Large intestine (tissue), 3 donors: ENCODE measurements around the gene NIPBL. TPM values are rescaled to one million over a fixed set of nuclear protein-coding genes. Genes with fewer than 3 reads are reported as not detected.
"Not testable (repeated sequence)": the region's sequence is repeated elsewhere in the genome, so short reads cannot be mapped to it uniquely, and the experiment has no call there.

Source experiments
- DNase-seq, 2 donors: peaks; one replicate each; pipeline versions ENCODE4 v3.0.0 to v3.0.0-alpha.2; 2013
- H3K27ac ChIP-seq: one replicate; pipeline ENCODE4 v1.5.1; 2013; ENCODE audit warnings: low read length
- H3K27me3 ChIP-seq: 2 replicates; pipeline ENCODE4 v1.6.1; 2013; ENCODE audit warnings: low read length; ENCODE audit not compliant: control insufficient read depth, insufficient read depth
- H3K36me3 ChIP-seq: 2 replicates; pipeline ENCODE4 v1.6.1; 2013; ENCODE audit warnings: low read length; ENCODE audit not compliant: control insufficient read depth, insufficient read depth
- H3K4me1 ChIP-seq: one replicate; pipeline ENCODE4 v1.6.1; 2013; ENCODE audit warnings: low read length; ENCODE audit not compliant: control insufficient read depth, insufficient read depth
- H3K4me3 ChIP-seq: one replicate; pipeline ENCODE4 v1.5.1; 2013; ENCODE audit warnings: low read length
- H3K9me3 ChIP-seq: one replicate; pipeline ENCODE4 v1.6.1; 2013; ENCODE audit warnings: mild to moderate bottlenecking, low read depth, low read length, moderate library complexity; ENCODE audit not compliant: control insufficient read depth
- WGBS: methylation state at CpG from one replicate; pipeline ENCODE4 v1.1.5; 2013; ENCODE audit warnings: low lambda C conversion rate; ENCODE audit not compliant: insufficient coverage; 5-methylcytosine and 5-hydroxymethylcytosine counted together
- polyA plus RNA-seq: library from polyadenylated mRNA; unstranded; fragments of 120-200 nt; gene quantifications from one replicate; pipeline ENCODE4 v1.2.1, GENCODE V29; 2013

NIPBL gene
- polyA plus RNA-seq, 1 donor, result 34.1 TPM

GRCh38 chr5:36969700-36970395 lies 93.3 kb downstream of the NIPBL start:
- H3K4me1 ChIP-seq, result no peaks in the 10 kb centered on the region
- no peak for DNase-seq
- no peaks in the 10 kb centered on the region for H3K9me3 ChIP-seq
- no peak overlapping the region for H3K4me3 ChIP-seq
- H3K36me3 ChIP-seq, result peaks cover 25% of the 10 kb centered on the region
- H3K27me3 ChIP-seq, result no peaks in the 10 kb centered on the region
- no CpG with 5 or more reads among the region's 2 CpGs for WGBS
- H3K27ac ChIP-seq, result no peak overlapping the region

GRCh38 chr5:36978196-36978595 lies 101.6 kb downstream of the NIPBL start:
- H3K36me3 ChIP-seq, result peaks cover 10% of the 10 kb centered on the region
- no peaks in the 10 kb centered on the region for H3K4me1 ChIP-seq
- H3K9me3 ChIP-seq, result peaks cover 3% of the 10 kb centered on the region
- H3K4me3 ChIP-seq, result no peak overlapping the region
- no peak for DNase-seq
- no peaks in the 10 kb centered on the region for H3K27me3 ChIP-seq
- no peak overlapping the region for H3K27ac ChIP-seq

- no peaks in the 10 kb centered on the region for H3K27me3 ChIP-seq
- no peak overlapping the region for H3K4me3 ChIP-seq
- no peaks in the 10 kb centered on the region for H3K4me1 ChIP-seq
- no peak overlapping the region for H3K27ac ChIP-seq
- WGBS, result no CpG with 5 or more reads among the region's 1 CpG
- H3K36me3 ChIP-seq, result peaks cover 16% of the 10 kb centered on the region
- H3K9me3 ChIP-seq, result peaks cover 3% of the 10 kb centered on the region
- DNase-seq, result no peak
These were observed 105.6 kb downstream of the NIPBL start for GRCh38 chr5:36982146-36982545.

- H3K4me1 ChIP-seq, result no peaks in the 10 kb centered on the region
- peaks cover 16% of the 10 kb centered on the region for H3K36me3 ChIP-seq
- H3K4me3 ChIP-seq, result no peak overlapping the region
- no peak overlapping the region for H3K27ac ChIP-seq
- H3K9me3 ChIP-seq, result no peaks in the 10 kb centered on the region
- 90% methylated on average over 4 of the region's 10 CpGs for WGBS
- no peak for DNase-seq
- H3K27me3 ChIP-seq, result no peaks in the 10 kb centered on the region
These were observed 108.8 kb downstream of the NIPBL start for GRCh38 chr5:36985387-36985786.

- no peaks in the 10 kb centered on the region for H3K27me3 ChIP-seq
- WGBS, result 80% methylated on average over 1 of the region's 1 CpG
- no peaks in the 10 kb centered on the region for H3K4me1 ChIP-seq
- no peak for DNase-seq
- no peak overlapping the region for H3K27ac ChIP-seq
- peaks cover 14% of the 10 kb centered on the region for H3K36me3 ChIP-seq
- H3K4me3 ChIP-seq, result no peak overlapping the region
- H3K9me3 ChIP-seq, result no peaks in the 10 kb centered on the region
These were observed 111.8 kb downstream of the NIPBL start for GRCh38 chr5:36988396-36988795.

- H3K27me3 ChIP-seq, result no peaks in the 10 kb centered on the region
- no CpG with 5 or more reads among the region's 1 CpG for WGBS
- H3K4me1 ChIP-seq, result no peaks in the 10 kb centered on the region
- H3K9me3 ChIP-seq, result no peaks in the 10 kb centered on the region
- DNase-seq, result no peak
- peaks cover 22% of the 10 kb centered on the region for H3K36me3 ChIP-seq
- H3K27ac ChIP-seq, result no peak overlapping the region
- H3K4me3 ChIP-seq, result no peak overlapping the region
These were observed 122.0 kb downstream of the NIPBL start for GRCh38 chr5:36998578-36998977.

- no peaks in the 10 kb centered on the region for H3K27me3 ChIP-seq
- no peak overlapping the region for H3K27ac ChIP-seq
- H3K36me3 ChIP-seq, result peaks cover 26% of the 10 kb centered on the region
- no peak overlapping the region for H3K4me3 ChIP-seq
- no peaks in the 10 kb centered on the region for H3K9me3 ChIP-seq
- no peaks in the 10 kb centered on the region for H3K4me1 ChIP-seq
- DNase-seq, result no peak
- 44% methylated on average over 1 of the region's 1 CpG for WGBS
These were observed 125.7 kb downstream of the NIPBL start for GRCh38 chr5:37002176-37002751.

- Histone ChIP-seq H3K27ac (no peak overlapping the region), H3K36me3 (peaks cover 29% of the 10 kb centered on the region), H3K27me3 (no peaks in the 10 kb centered on the region), H3K4me1 (no peaks in the 10 kb centered on the region), H3K9me3 (no peaks in the 10 kb centered on the region), H3K4me3 (no peak overlapping the region)
- DNase-seq, result no peak
- WGBS, result 87% methylated on average over 2 of the region's 6 CpGs
These were observed 128.7 kb downstream of the NIPBL start for GRCh38 chr5:37005252-37005651.

GRCh38 chr5:37005946-37006540 lies 129.5 kb downstream of the NIPBL start:
- peak in 1 of 2 donors; percentile 8 for DNase-seq
- Histone ChIP-seq H3K36me3 (peaks cover 30% of the 10 kb centered on the region), H3K9me3 (no peaks in the 10 kb centered on the region), H3K4me1 (no peaks in the 10 kb centered on the region), H3K27ac (no peak overlapping the region), H3K27me3 (no peaks in the 10 kb centered on the region), H3K4me3 (no peak overlapping the region)
- WGBS, result 53% methylated on average over 3 of the region's 5 CpGs

GRCh38 chr5:37013181-37013580 lies 136.6 kb downstream of the NIPBL start:
- H3K4me3 ChIP-seq, H3K9me3 ChIP-seq, H3K27ac ChIP-seq, DNase-seq, H3K4me1 ChIP-seq, H3K27me3 ChIP-seq: not testable (repeated sequence)
- WGBS, result no CpG with 5 or more reads among the region's 34 CpGs
- H3K36me3 ChIP-seq, result peaks cover 27% of the 10 kb centered on the region

GRCh38 chr5:37014321-37014720 lies 137.8 kb downstream of the NIPBL start:
- Histone ChIP-seq H3K4me3 (no peak overlapping the region), H3K27me3 (no peaks in the 10 kb centered on the region), H3K9me3 (peaks cover 3% of the 10 kb centered on the region), H3K4me1 (no peaks in the 10 kb centered on the region), H3K36me3 (peaks cover 27% of the 10 kb centered on the region), H3K27ac (no peak overlapping the region)
- DNase-seq, result no peak
